ENCODE results near the gene WFDC2.

WFDC2 gene, protein sequence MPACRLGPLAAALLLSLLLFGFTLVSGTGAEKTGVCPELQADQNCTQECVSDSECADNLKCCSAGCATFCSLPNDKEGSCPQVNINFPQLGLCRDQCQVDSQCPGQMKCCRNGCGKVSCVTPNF

DNA sequence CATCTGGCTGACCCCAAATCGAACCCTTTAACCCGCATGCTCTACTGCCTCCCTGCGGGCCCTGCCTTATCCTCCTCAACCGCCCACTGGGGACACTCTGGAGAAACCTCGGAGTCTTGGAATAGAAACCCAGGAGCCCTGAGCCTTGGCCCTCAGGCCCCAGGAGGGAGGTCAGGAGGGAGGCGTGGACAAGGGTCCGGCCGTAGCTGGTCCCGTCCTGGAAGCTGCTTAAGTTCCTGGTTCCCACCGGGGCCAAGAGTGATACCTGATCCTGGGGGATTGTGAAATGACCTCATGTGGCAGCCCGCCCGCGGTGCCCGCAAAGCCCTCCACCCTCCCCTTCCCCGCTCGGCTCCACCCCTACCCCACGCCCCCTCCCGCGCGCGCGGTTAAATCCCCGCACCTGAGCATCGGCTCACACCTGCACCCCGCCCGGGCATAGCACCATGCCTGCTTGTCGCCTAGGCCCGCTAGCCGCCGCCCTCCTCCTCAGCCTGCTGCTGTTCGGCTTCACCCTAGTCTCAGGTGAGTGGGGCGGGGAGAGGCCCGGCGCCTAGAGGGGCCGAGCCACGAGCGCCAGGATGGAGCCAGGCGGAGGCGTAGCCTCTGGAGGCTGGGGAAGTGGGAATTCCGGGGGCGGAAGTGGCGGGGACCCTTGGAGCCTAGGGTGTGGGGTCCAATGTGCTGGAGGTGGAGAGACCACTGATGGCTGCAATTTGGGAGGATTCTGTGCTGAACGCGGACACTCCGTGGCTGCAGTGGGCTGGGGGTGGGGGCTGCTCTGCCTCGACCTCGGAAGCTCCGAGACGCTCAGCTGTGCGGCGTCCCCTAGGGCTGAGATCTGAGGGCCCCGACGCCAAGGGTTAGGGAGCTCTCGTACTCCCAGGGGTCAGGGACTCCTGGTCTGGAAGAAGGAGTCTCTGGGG lies at the start of gene WFDC2:
WFDC2 (plus strand) TSS at position 418 of the 926 bp plus-strand sequence; CDS start at position 447, 29 bp downstream.
- DNase-seq: no peak

- no peak for DNase-seq
Observed at GRCh38 chr20:45420125-45420524, 49.4 kb upstream of the WFDC2 start.

GRCh38 chr20:45423700-45424099 lies 45.9 kb upstream of the WFDC2 start:
- no peak for DNase-seq

DNA sequence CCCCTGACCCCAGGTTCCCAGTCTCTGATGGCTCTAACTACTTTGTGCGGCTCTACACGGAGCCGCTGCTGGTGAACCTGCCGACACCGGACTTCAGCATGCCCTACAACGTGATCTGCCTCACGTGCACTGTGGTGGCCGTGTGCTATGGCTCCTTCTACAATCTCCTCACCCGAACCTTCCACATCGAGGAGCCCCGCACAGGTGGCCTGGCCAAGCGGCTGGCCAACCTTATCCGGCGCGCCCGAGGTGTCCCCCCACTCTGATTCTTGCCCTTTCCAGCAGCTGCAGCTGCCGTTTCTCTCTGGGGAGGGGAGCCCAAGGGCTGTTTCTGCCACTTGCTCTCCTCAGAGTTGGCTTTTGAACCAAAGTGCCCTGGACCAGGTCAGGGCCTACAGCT lies 44.0 kb upstream of the WFDC2 start:
- DNase-seq: no peak

GRCh38 chr20:45426320-45427016 lies 43.1 kb upstream of the WFDC2 start:
- no peak for DNase-seq

DNA sequence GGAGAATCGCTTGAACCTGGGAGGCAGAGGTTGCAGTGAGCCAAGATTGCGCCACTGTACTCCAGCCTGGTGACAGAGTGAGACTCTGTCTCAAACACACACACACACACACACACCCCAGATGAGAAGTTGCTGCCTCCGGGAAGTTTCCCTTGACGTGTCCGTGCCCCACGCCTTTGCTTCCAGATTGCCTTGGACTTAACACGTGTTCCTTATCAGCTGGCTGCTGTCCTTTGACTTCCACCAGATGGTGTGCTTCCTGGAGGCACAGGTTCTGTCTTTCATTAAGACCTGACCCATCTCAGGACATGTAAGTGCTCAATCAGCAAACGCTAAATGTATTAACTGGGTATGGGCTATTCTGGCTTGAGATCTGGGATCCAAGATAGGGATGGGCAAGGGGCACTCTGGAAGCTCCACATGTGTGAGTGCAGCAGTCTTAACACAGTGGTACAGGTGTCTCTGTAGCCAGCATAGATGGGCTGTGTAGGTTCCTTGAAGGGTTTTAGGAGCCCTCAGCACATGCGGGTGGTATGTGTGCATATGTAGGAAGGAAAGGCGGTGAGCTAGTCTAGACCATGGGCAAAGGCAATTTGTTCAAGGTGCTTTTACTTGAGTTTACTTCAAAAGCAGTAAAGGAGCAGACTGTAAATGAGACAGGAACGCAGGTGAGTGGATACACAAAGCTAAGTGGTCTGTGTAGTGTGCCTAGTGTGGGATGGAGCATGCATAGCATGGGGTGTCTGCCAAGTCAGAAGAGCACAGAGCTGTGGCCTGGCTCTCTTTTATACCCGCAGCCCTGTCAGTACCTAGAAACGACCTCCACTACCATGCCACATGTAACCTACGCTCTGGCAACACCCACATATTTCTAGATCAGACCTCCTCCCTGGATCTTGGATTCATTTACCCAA lies 42.1 kb upstream of the WFDC2 start:
- no peak for DNase-seq

DNA sequence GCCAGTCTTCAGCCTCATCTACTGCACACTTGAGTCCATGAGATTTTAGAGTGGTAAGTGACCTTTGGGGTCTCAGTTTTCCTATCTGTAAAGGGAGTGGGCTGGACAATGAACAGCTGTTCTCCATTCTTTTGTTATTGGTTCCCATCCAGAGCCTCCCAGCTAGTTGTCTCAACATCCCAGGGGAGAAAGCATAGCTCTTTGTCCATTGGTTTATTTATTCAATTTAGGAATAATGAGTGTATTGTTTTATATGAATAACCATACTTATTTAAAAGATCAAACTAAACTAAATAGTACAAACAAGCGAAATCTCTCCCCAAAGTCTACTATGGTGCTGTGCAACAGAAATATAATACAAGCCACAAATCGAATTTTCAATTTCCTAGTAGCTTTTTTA lies 39.9 kb upstream of the WFDC2 start:
- DNase-seq: no peak

- peak; percentile 89 for DNase-seq
Observed at GRCh38 chr20:45432294-45432693, 37.3 kb upstream of the WFDC2 start.

- no peak for DNase-seq
Observed at GRCh38 chr20:45433316-45433715, 36.2 kb upstream of the WFDC2 start.

- DNase-seq: no peak
Observed at GRCh38 chr20:45433976-45434375, 35.6 kb upstream of the WFDC2 start.

DNA sequence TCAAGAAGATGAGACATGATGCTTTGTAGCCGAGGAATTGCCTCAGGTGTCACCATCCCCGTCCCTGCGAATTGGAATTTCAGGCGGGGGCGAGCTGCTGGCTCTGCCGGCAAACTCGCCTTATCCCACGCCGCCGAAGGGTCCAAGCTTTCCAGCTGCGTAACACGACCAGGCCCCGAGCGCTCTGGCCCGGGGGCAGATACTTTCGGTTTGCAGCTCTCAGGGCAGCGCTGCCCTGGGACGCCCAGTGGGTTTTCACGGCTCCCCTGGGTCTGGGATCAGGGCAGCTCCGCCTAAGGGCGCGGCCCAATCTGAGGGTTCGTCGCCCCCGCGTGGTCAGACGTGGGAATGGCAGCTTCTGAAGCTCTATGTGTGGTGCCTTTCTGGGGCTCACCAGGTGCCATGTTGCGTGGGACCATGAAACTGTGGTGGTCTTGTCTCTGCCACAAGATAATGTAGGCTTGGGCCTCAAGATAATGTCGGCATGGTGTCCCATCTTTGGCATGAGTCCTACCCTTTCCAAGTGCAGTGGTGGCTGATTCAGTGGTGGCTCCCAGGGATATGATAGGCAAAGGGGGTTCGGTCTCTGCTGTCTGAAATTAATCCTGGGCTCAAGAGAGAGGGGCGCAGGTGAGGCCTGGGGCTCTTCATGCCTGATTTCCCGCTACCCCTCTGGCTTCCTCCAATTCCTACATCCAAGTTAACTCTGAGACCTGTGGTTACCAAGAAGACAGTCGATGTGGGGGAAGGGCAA lies 32.6 kb upstream of the WFDC2 start:
- DNase-seq: peak; percentile 17

DNA sequence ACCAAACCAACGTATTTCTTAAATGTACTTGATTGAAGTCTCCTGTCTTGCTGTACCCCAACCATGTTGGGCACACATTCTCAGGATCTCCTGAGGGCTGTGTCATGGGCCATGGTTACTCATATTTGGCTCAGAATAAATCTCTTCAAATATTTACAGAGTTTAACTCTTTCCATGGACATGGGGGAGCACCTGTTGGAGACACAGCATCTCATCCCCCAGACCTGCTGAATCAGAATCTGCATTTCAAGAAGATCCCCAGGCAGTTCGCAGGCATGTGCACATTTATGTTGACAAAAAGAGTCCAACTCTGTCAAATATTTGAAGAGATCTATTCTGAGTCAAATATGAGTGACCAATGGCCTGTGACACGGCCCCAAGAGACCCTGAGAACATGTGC lies 29.1 kb upstream of the WFDC2 start:
- DNase-seq: no peak

DNA sequence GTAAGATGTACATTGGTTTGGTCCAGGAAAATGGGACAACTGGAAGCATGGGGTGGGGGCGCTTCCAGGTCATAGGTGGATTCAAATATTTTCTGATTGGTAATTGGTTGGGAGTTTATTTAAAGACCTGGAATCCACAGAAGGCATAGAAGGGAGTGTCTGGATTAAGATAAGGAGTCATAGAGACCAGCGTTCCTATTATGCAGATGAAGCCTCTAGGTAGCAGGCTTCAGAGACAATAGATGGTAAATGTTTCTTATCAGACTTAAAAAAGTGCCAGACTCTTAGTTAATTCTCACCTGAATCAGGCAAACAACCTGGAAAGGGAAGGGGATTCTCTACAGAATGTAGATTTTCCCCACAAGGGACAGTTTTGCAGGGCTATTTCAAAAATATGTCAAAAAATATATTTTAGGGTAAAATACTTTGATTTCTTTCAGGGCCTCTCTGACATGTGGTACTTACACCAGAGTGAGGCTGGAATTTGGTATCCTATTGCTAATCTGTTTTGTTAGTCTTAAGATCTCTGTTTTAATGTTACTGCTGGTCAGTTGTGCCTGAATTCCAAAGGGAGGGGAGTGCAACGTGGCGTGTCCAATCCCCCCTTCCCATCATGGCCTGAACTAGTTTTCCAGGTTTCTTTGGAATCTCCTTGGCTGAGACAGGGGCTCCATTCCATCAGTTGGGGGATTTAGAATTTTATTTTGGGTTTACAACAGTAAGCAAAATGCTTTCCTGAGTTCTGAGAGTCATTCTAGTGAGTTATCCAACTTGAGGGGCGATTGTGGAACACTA lies 28.5 kb upstream of the WFDC2 start:
- DNase-seq: no peak

GRCh38 chr20:45441746-45442145 lies 27.8 kb upstream of the WFDC2 start:
- no peak for DNase-seq

- DNase-seq: no peak
Observed at GRCh38 chr20:45444050-45444449, 25.5 kb upstream of the WFDC2 start.

DNA sequence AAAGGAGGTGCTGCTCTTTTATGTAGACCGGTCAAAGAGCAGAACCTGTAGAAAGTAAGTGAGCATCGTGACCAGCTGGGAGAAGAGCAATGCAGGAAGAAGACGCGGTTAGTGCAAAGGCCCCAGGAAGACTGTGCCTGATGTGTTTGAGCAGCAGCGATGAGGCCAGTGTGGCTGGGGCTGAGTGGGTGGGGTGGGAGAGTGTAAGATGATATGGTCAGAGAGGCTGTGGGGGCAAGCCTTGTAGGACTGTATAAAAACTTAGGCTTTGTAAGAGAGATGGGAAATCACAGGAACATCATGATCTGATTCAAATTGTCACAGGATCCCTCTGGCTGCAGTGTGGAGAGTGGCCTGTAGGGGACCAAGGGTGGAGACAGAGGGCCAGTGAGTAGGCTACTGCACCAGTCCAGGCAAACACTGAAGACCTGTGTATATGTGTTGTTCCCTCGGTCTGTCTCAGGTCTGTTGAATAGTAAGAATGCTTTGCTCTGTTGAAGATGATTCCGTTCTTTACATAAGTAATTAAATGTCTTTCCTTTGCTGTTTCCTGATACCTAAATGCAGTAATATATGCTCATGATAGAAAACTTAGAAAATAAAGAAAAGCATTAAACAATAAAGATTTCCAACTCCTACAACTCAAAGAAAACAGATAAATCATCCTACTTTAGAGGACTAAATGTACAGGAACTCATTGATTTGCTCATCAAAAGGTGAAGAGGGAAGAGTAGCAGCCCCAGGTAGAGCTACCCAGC lies 23.6 kb upstream of the WFDC2 start:
- no peak for DNase-seq

- DNase-seq: no peak
Observed at GRCh38 chr20:45448270-45448669, 21.3 kb upstream of the WFDC2 start.

- no peak for DNase-seq
Observed at GRCh38 chr20:45449528-45449927, 20.0 kb upstream of the WFDC2 start.

- DNase-seq: peak; percentile 86
Observed at GRCh38 chr20:45450097-45450818, 19.3 kb upstream of the WFDC2 start.

DNA sequence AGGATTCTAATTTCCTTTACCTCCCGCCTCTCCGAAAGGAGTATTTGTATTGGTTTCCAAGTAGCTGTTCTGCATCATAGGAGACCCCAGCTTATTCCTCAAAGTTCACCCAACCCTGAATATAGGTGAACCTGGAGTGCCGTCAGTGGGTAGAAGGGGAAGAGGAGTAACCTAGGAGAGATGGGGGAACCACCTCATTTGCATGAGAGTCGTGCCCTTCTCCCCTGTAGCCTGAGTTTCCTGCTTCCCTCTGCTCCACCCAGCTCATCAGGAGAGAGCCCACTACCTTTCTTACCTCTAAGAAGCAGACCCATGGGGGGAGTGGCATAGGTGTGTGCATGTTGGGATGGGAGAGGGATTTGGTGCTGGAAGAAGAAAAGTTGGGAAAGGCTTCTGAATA lies 17.3 kb upstream of the WFDC2 start:
- no peak for DNase-seq
